ENCODE results near the gene FARP2. TPM values are rescaled to one million over a fixed set of nuclear protein-coding genes. Genes with fewer than 3 reads are reported as not detected.

Gene FARP2
- polyA plus RNA-seq, 1 of the 3 experiments (the other 2 are of a cell fraction), result 11.5 TPM

DNA sequence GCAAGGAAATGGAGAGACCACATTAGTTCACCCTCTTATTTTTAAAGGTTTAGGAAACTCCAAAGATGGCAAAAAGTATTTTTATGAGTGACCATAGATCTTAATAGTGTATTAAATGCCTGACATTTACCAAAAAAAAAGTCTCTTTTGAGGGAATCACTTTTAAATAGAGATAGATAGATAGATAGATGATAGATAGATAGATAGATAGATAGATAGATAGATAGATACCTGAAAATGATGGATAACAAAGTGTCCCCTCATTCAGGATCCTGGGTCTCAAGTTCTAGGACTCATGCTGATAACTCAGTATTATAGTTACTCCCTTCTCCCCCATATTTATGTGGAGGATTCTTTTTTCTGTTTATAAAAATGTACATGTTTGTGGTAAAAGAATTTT, 52.8 kb downstream of the FARP2 start:
- no peak for DNase-seq
- CTCF ChIA-PET, result no interaction called here
- H3K4me3 ChIP-seq (ENCODE audit: low read depth in 2 of 2, low read length in 1 of 2), result no peak overlapping the region

DNA sequence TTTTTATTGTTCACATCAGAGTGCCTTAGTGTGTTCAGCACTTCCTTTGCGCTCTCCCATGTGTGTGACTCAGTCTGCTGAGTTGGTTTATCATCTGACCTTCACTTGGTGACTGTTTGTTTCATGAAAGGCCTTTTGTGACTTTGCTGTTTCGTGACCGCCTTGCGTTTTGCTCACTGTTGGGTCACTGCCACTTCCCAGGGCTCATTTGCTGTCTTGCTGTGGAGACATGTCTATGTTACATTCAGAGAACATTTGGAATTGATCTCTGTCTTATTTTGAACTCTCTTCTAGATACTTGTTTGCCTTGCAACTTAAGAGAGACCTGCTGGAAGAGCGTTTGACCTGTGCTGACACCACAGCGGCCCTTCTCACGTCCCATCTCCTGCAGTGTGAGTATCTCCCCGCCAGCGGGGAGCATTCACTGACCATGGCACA, 54.7 kb downstream of the FARP2 start:
- H3K36me3 ChIP-seq (replicated peaks in 1 of 2; ENCODE audit: control insufficient read depth in 1 of 2, insufficient read depth in 2 of 2, low read length in 1 of 2), result peaks cover 31 to 41% of the 10 kb centered on the region in 2 experiments
- H2AFZ ChIP-seq (ENCODE audit: low read depth), result no peak overlapping the region
- H3K9ac ChIP-seq, result no peak overlapping the region
- TF ChIP-seq FOXJ3 (CRISPR knock-in tag; IDR thresholded peaks at IDR 0.05) (no peak), YY1 (IDR thresholded peaks at IDR 0.05; ENCODE audit: low read depth) (no peak), RCOR1 (IDR thresholded peaks at IDR 0.05; ENCODE audit: low read length) (no peak), EZH2phosphoT487 (IDR thresholded peaks at IDR 0.05; ENCODE audit: borderline replicate concordance, low read depth) (no peak), TCF12 (IDR thresholded peaks at IDR 0.05) (no peak), NFIC (IDR thresholded peaks at IDR 0.05; ENCODE audit: borderline replicate concordance) (no peak), FOXM1 (IDR thresholded peaks at IDR 0.05; ENCODE audit: low read depth) (no peak), SMC3 (IDR thresholded peaks at IDR 0.05; ENCODE audit: low read depth, low read length) (no peak), MEF2A (IDR thresholded peaks at IDR 0.05; ENCODE audit: borderline replicate concordance, low read depth) (no peak), MXI1 (IDR thresholded peaks at IDR 0.05; ENCODE audit: low read depth, low read length) (no peak)
- TF ChIP-seq, protein P1, sequence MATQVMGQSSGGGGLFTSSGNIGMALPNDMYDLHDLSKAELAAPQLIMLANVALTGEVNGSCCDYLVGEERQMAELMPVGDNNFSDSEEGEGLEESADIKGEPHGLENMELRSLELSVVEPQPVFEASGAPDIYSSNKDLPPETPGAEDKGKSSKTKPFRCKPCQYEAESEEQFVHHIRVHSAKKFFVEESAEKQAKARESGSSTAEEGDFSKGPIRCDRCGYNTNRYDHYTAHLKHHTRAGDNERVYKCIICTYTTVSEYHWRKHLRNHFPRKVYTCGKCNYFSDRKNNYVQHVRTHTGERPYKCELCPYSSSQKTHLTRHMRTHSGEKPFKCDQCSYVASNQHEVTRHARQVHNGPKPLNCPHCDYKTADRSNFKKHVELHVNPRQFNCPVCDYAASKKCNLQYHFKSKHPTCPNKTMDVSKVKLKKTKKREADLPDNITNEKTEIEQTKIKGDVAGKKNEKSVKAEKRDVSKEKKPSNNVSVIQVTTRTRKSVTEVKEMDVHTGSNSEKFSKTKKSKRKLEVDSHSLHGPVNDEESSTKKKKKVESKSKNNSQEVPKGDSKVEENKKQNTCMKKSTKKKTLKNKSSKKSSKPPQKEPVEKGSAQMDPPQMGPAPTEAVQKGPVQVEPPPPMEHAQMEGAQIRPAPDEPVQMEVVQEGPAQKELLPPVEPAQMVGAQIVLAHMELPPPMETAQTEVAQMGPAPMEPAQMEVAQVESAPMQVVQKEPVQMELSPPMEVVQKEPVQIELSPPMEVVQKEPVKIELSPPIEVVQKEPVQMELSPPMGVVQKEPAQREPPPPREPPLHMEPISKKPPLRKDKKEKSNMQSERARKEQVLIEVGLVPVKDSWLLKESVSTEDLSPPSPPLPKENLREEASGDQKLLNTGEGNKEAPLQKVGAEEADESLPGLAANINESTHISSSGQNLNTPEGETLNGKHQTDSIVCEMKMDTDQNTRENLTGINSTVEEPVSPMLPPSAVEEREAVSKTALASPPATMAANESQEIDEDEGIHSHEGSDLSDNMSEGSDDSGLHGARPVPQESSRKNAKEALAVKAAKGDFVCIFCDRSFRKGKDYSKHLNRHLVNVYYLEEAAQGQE (IDR thresholded peaks at IDR 0.05; ENCODE audit: low read depth, low read length), result no peak
- TF ChIP-seq, protein P2, sequence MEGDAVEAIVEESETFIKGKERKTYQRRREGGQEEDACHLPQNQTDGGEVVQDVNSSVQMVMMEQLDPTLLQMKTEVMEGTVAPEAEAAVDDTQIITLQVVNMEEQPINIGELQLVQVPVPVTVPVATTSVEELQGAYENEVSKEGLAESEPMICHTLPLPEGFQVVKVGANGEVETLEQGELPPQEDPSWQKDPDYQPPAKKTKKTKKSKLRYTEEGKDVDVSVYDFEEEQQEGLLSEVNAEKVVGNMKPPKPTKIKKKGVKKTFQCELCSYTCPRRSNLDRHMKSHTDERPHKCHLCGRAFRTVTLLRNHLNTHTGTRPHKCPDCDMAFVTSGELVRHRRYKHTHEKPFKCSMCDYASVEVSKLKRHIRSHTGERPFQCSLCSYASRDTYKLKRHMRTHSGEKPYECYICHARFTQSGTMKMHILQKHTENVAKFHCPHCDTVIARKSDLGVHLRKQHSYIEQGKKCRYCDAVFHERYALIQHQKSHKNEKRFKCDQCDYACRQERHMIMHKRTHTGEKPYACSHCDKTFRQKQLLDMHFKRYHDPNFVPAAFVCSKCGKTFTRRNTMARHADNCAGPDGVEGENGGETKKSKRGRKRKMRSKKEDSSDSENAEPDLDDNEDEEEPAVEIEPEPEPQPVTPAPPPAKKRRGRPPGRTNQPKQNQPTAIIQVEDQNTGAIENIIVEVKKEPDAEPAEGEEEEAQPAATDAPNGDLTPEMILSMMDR (IDR thresholded peaks at IDR 0.05), result no peak
- WGBS (ENCODE audit: low lambda C conversion rate), result 96% methylated on average over 9 of the region's 9 CpGs
- H3K9me3 ChIP-seq, result no peaks in the 10 kb centered on the region
- no peak overlapping the region for H3K4me2 ChIP-seq
- no peak for DNase-seq
- no peaks in the 10 kb centered on the region for H3K79me2 ChIP-seq (ENCODE audit: insufficient read depth)
- ChIA-PET CTCF (no interaction called here), POLR2A (no interaction called here)
- no peak overlapping the region for H3K4me3 ChIP-seq (ENCODE audit: low read depth in 2 of 2, low read length in 1 of 2)
- H4K20me1 ChIP-seq (ENCODE audit: insufficient read depth), result no peaks in the 10 kb centered on the region
- peaks cover 0 to 13% of the 10 kb centered on the region in 2 experiments; a peak in 1 of 4 replicates for H3K4me1 ChIP-seq (ENCODE audit: control insufficient read depth in 1 of 2, insufficient read depth in 2 of 2, low read depth in 1 of 2, low read length in 1 of 2)
- no peak overlapping the region for H3K27ac ChIP-seq (ENCODE audit: low read depth in 2 of 2, low read length in 1 of 2)
- H3F3A ChIP-seq (replicated peaks; ENCODE audit: insufficient read depth), result peaks cover 19% of the 10 kb centered on the region
- no peaks in the 10 kb centered on the region for H3K9me2 ChIP-seq
- H3K27me3 ChIP-seq (ENCODE audit: insufficient read depth), result no peaks in the 10 kb centered on the region

More for the DNA sequence above, 52.8 kb downstream of the FARP2 start:
- Histone ChIP-seq H3K9ac (no peak overlapping the region), H3K9me3 (no peaks in the 10 kb centered on the region), H3K4me1 (ENCODE audit: control insufficient read depth in 1 of 2, insufficient read depth in 2 of 2, low read depth in 1 of 2, low read length in 1 of 2) (peaks cover 0 to 13% of the 10 kb centered on the region in 2 experiments; a peak in 1 of 4 replicates), H3K4me2 (no peak overlapping the region), H3K27ac (ENCODE audit: low read depth in 2 of 2, low read length in 1 of 2) (no peak overlapping the region), H2AFZ (ENCODE audit: low read depth) (no peak overlapping the region), H4K20me1 (ENCODE audit: insufficient read depth) (no peaks in the 10 kb centered on the region), H3K9me2 (no peaks in the 10 kb centered on the region), H3F3A (replicated peaks; ENCODE audit: insufficient read depth) (peaks cover 19% of the 10 kb centered on the region), H3K36me3 (replicated peaks in 1 of 2; ENCODE audit: control insufficient read depth in 1 of 2, insufficient read depth in 2 of 2, low read length in 1 of 2) (peaks cover 25 to 32% of the 10 kb centered on the region in 2 experiments), H3K79me2 (ENCODE audit: insufficient read depth) (no peaks in the 10 kb centered on the region), H3K27me3 (ENCODE audit: insufficient read depth) (no peaks in the 10 kb centered on the region)
- TF ChIP-seq TCF12 (IDR thresholded peaks at IDR 0.05) (no peak), GATA2 (CRISPR knock-in tag; IDR thresholded peaks at IDR 0.05) (no peak)
- TF ChIP-seq, protein P3, sequence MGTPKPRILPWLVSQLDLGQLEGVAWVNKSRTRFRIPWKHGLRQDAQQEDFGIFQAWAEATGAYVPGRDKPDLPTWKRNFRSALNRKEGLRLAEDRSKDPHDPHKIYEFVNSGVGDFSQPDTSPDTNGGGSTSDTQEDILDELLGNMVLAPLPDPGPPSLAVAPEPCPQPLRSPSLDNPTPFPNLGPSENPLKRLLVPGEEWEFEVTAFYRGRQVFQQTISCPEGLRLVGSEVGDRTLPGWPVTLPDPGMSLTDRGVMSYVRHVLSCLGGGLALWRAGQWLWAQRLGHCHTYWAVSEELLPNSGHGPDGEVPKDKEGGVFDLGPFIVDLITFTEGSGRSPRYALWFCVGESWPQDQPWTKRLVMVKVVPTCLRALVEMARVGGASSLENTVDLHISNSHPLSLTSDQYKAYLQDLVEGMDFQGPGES (IDR thresholded peaks at IDR 0.05; ENCODE audit: low read depth, low read length), result no peak
- POLR2A ChIA-PET, result no interaction called here
